B cell (primary cell): ENCODE results near the gene KBTBD12.

Experiments used
- EZH2 ChIP-seq: IDR thresholded peaks from 2 replicates; pipeline ENCODE4 v1.6.1; 2012; ENCODE audit warnings: borderline replicate concordance, low read depth, mild to moderate bottlenecking, moderate library complexity, low read length; ENCODE audit not compliant: insufficient read depth, poor library complexity, severe bottlenecking
- TF ChIP-seq, protein P1 (sequence below): fragments of 200-600 bp; IDR thresholded peaks from one replicate; pipeline ENCODE4 v1.8.0; 2022; ENCODE audit warnings: antibody characterized with exemption, mild to moderate bottlenecking

DNA sequence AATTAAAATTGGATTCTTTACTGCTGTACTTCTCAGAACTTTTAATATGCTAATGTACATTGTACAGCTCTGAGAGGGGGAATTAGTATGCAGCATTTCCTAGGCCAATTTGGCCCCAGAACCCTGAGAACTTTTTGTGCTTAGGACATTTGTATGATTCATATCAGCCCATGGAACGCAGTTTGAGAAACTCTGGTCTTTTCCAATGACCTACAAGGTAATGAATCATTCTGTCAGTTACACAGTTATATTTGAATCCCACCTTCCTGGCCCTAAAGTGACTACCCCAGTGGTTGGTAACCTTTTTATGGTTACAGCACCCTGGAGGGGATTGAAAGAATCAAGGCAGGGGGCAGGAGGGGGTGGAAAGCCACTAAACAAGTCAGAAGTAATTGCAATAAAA, 25.6 kb upstream of the KBTBD12 start:
- TF ChIP-seq, protein P1, sequence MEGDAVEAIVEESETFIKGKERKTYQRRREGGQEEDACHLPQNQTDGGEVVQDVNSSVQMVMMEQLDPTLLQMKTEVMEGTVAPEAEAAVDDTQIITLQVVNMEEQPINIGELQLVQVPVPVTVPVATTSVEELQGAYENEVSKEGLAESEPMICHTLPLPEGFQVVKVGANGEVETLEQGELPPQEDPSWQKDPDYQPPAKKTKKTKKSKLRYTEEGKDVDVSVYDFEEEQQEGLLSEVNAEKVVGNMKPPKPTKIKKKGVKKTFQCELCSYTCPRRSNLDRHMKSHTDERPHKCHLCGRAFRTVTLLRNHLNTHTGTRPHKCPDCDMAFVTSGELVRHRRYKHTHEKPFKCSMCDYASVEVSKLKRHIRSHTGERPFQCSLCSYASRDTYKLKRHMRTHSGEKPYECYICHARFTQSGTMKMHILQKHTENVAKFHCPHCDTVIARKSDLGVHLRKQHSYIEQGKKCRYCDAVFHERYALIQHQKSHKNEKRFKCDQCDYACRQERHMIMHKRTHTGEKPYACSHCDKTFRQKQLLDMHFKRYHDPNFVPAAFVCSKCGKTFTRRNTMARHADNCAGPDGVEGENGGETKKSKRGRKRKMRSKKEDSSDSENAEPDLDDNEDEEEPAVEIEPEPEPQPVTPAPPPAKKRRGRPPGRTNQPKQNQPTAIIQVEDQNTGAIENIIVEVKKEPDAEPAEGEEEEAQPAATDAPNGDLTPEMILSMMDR, result no peak
- TF ChIP-seq EZH2, result no peak
